HG02840 (cell line): ENCODE measurements around the gene PDK1.
"Not testable (repeated sequence)": the region's sequence is repeated elsewhere in the genome, so short reads cannot be mapped to it uniquely, and the experiment has no call there.

ENCODE experiments used
- ATAC-seq: cut with Tn5 transposase; IDR thresholded peaks from one replicate; pipeline ENCODE4 v1.9.1; 2021; ENCODE audit warnings: mild to moderate bottlenecking, moderate library complexity, moderate number of reproducible peaks; ENCODE audit not compliant: unreplicated experiment, low FRiP score

PDK1 gene

GRCh38 chr2:172591386-172591785 is 35.5 kb downstream of the PDK1 start:
- ATAC-seq: not testable (repeated sequence)

- not testable (repeated sequence) for ATAC-seq
Measured at GRCh38 chr2:172592190-172592589, 36.3 kb downstream of the PDK1 start.

DNA sequence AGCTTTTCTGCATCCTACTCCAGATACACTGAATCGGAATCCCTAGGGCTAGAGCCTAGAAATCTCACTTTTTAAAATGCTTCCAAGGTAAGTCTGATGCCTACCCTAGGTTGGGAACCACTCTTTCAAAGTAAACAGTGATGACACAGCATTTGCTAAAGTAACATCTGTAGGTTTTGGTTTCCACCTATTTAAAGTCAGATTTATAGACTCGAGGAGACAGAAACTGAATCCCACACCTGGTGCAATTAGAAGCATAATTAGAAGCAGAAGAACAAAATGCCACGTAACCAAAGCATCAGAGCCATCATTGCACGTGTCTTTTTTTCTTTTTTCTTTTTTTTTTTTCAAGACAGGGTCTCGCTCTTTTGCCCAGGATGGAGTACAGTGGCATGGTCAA is 40.9 kb downstream of the PDK1 start:
- ATAC-seq: peak; percentile 63

GRCh38 chr2:172597176-172597842 is 41.4 kb downstream of the PDK1 start:
- no peak for ATAC-seq

- ATAC-seq: no peak
Measured at GRCh38 chr2:172599947-172600346, 44.1 kb downstream of the PDK1 start.

- ATAC-seq: no peak
Measured at GRCh38 chr2:172600557-172601008, 44.7 kb downstream of the PDK1 start.

- ATAC-seq: no peak
Measured at GRCh38 chr2:172606285-172606684, 50.4 kb downstream of the PDK1 start.

GRCh38 chr2:172607379-172607928 is 51.6 kb downstream of the PDK1 start:
- ATAC-seq: no peak

- ATAC-seq: no peak
Measured at GRCh38 chr2:172609488-172609887, 53.6 kb downstream of the PDK1 start.

GRCh38 chr2:172612051-172612450 is 56.2 kb downstream of the PDK1 start:
- ATAC-seq: no peak

- no peak for ATAC-seq
Measured at GRCh38 chr2:172613040-172613439, 57.1 kb downstream of the PDK1 start.

GRCh38 chr2:172613615-172614231 is 57.8 kb downstream of the PDK1 start:
- ATAC-seq: no peak

DNA sequence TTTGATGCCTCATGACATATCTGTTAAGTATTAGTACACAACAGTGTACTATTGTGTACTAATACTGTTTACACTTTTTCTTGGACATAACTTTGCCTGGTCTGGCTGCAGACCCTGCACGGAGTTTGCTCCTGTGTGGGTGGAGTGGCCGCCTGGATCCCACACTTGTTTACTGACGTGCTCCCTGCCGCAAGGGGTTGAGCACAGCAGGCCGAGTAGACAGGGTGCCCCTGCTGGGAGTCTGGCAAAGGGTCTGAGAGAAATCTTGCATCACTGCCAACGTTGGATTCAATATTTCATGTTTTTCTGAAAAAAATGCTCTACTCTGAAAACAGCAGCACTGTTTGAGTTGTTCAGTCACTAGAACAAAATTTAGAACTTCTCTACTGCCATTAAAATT is 59.0 kb downstream of the PDK1 start:
- no peak for ATAC-seq

DNA sequence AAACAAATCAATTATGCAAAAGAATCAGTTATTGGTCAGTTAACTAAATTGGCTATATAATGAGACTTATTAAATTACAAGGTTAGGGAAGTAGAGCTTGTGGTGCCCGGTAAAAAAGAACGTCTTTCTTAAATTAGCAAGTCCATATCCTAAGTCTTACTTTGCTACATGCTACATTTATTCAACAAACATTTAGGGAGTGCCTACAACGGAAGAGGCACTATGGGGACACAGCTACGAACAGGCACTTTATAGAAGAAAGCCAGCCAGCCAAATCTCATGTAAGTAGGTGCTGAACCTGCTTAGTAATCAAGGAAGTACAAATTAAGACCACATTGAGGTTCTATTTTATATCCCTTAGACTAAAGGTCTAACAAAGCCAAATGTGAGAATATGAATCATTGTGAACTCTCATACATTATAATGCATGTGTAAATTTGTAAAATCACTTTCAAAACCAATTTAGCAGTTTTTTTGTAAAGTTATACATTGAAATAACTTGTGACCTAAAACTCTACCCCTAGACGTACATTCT is 59.9 kb downstream of the PDK1 start:
- no peak for ATAC-seq

GRCh38 chr2:172617115-172617514 is 61.2 kb downstream of the PDK1 start:
- no peak for ATAC-seq

DNA sequence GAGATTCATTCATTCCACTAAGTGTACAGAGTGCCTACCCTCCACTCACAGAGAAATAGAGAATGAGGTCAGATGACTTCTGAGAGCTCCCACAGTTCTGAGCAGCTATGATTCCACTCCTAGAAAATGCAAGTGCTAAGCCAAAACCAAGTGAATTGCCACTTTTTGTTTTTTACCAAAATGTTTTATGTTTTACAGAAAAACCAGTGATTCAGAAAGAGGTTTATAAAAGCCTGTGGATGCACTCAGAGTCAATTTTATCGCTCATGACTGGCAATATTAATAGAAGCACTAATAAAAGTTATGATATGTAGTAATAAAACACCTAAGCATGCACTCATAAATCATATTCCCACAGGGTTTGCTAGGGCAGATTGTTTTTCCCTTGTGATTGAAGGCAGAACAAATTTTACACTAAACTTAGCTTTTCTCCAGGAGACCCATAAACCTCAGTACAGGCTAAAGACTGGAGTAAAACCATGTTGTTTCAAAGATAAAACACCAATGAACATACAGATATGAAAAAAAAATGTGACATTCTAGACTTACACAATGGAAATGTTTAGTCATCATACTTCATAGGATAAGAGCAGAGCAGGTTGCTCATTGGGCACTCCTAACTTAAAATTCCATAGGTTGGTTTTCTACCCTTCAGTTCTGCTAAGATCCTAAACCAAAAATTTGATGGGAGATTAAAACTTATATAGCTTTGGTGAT is 67.5 kb downstream of the PDK1 start:
- no peak for ATAC-seq

- no peak for ATAC-seq
Measured at GRCh38 chr2:172624996-172625395, 69.1 kb downstream of the PDK1 start.

- no peak for ATAC-seq
Measured at GRCh38 chr2:172627181-172627580, 71.3 kb downstream of the PDK1 start.

- no peak for ATAC-seq
Measured at GRCh38 chr2:172628085-172628484, 72.2 kb downstream of the PDK1 start.

DNA sequence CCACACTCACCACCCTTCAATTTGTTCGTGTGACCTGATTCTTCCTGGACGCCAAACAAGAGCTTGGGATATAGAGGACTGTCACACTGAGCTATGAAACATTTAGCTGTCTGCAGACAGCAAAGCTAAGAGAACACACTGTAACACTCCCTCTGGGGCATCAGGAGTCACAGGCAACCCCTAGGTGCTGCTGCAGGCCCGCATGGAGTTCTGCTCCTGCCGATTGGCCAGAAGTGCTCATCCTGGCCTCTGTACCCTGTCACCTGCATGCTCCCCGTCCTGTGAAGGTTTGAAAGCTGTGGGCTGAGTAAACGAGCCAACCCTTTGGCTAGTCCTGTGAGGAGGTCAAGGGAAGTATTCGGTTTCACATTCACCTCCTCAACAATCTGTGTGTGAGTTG is 73.7 kb downstream of the PDK1 start:
- no peak for ATAC-seq

- no peak for ATAC-seq
Measured at GRCh38 chr2:172630181-172630580, 74.3 kb downstream of the PDK1 start.
